Suprapubic skin (tissue), 4 donors: Measurements from ENCODE around the gene MLLT6.

Experiments
- CTCF ChIP-seq, 2 donors: fragments of 200-600 bp in 1 of 2; fragments of 450-650 bp in 1 of 2; sonication (generic) in 1 of 2; IDR thresholded peaks; one replicate each; pipeline ENCODE4 v1.5.1; 2016 to 2019; ENCODE audit warnings: antibody characterized with exemption in 2 of 2, mild to moderate bottlenecking in 1 of 2, moderate library complexity in 1 of 2
- EP300 ChIP-seq: sonication (generic); formaldehyde crosslinking; IDR thresholded peaks from one replicate; pipeline ENCODE4 v1.6.1; 2017; ENCODE audit warnings: antibody characterized with exemption
- POLR2A ChIP-seq, 2 donors: fragments of 450-650 bp; IDR thresholded peaks; one replicate each; pipeline ENCODE4 v1.6.1; 2017; ENCODE audit warnings: antibody characterized with exemption in 2 of 2, mild to moderate bottlenecking in 2 of 2, moderate library complexity in 2 of 2
- POLR2AphosphoS5 ChIP-seq, 3 donors: sonication (generic); formaldehyde crosslinking; IDR thresholded peaks; one replicate each; pipeline ENCODE4 v1.6.1; 2017; ENCODE audit warnings: antibody characterized with exemption in 3 of 3

- TF ChIP-seq CTCF (IDR thresholded peaks at IDR 0.05) (no peak), POLR2A (IDR thresholded peaks at IDR 0.05) (no peak), EP300 (no peak), POLR2AphosphoS5 (IDR thresholded peaks at IDR 0.05) (no peak)
Observed at GRCh38 chr17:38717139-38717745, 12.2 kb downstream of the MLLT6 start.
